Thoracic aorta (tissue), 2 donors: ENCODE results near the gene CDHR4. TPM values are rescaled to one million over a fixed set of nuclear protein-coding genes. Genes with fewer than 3 reads are reported as not detected.

Experiments
- ATAC-seq: fragments of 150-250 bp; one replicate; pipeline ENCODE4 v1.8.0; 2017; ENCODE audit warnings: low read depth; ENCODE audit not compliant: insufficient number of reproducible peaks, low FRiP score
- DNase-seq: peaks from one replicate; pipeline ENCODE4 v3.0.0-alpha.2; 2020; ENCODE audit warnings: low spot score
- H3K27ac ChIP-seq, 2 donors: fragments of 200-600 bp; sonication (generic); 1 replicate in 1 of 2; 2 replicates in 1 of 2; pipeline ENCODE4 v1.5.1; 2016; ENCODE audit warnings: mild to moderate bottlenecking in 2 of 2, moderate library complexity in 2 of 2
- H3K27me3 ChIP-seq: fragments of 200-600 bp; sonication (generic); replicated peaks from 2 replicates; pipeline ENCODE4 v1.6.0; 2016; ENCODE audit warnings: mild to moderate bottlenecking; ENCODE audit not compliant: insufficient read depth
- H3K36me3 ChIP-seq: fragments of 200-600 bp; sonication (generic); one replicate; pipeline ENCODE4 v1.5.1; 2016
- H3K4me1 ChIP-seq, 2 donors: fragments of 200-600 bp; sonication (generic); 1 replicate in 1 of 2; 2 replicates in 1 of 2; pipeline versions ENCODE4 v1.5.1 to v1.6.0; 2016; ENCODE audit warnings: low read depth in 2 of 2, mild to moderate bottlenecking in 1 of 2; ENCODE audit not compliant: control insufficient read depth in 1 of 2
- H3K4me3 ChIP-seq: fragments of 200-600 bp; sonication (generic); 2 replicates; pipeline ENCODE4 v1.5.1; 2016; ENCODE audit warnings: mild to moderate bottlenecking
- H3K9me3 ChIP-seq: fragments of 200-600 bp; sonication (generic); 2 replicates; pipeline ENCODE4 v1.5.1; 2016
- total RNA-seq, 2 donors: library from RNA; depleted of rRNA; stranded (reverse); fragments of >200 nt; gene quantifications; one replicate each; pipeline versions ENCODE4 v1.1.0 to v1.2.3, GENCODE V29; 2016
- TF ChIP-seq, protein P1 (sequence below): fragments of 200-600 bp; sonication (generic); IDR thresholded peaks from one replicate; pipeline ENCODE4 v1.5.1; 2019; ENCODE audit warnings: antibody characterized with exemption

The CDHR4 gene
- total RNA-seq, 2 donors from 2014 or later: 0.68 TPM; not detected in 1

GRCh38 chr3:49791571-49791970 lies 8.1 kb downstream of the CDHR4 start:
- Histone ChIP-seq H3K27me3 (no peaks in the 10 kb centered on the region), H3K4me1 (peaks cover 5 to 8% of the 10 kb centered on the region in 2 donors), H3K36me3 (no peaks in the 10 kb centered on the region), H3K4me3 (no peak overlapping the region), H3K9me3 (no peaks in the 10 kb centered on the region), H3K27ac (no peak overlapping the region)
- TF ChIP-seq, protein P1, sequence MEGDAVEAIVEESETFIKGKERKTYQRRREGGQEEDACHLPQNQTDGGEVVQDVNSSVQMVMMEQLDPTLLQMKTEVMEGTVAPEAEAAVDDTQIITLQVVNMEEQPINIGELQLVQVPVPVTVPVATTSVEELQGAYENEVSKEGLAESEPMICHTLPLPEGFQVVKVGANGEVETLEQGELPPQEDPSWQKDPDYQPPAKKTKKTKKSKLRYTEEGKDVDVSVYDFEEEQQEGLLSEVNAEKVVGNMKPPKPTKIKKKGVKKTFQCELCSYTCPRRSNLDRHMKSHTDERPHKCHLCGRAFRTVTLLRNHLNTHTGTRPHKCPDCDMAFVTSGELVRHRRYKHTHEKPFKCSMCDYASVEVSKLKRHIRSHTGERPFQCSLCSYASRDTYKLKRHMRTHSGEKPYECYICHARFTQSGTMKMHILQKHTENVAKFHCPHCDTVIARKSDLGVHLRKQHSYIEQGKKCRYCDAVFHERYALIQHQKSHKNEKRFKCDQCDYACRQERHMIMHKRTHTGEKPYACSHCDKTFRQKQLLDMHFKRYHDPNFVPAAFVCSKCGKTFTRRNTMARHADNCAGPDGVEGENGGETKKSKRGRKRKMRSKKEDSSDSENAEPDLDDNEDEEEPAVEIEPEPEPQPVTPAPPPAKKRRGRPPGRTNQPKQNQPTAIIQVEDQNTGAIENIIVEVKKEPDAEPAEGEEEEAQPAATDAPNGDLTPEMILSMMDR: no peak
- no peak for DNase-seq
- ATAC-seq: no peak

- Histone ChIP-seq H3K9me3 (no peaks in the 10 kb centered on the region), H3K4me1 (peaks cover 5 to 8% of the 10 kb centered on the region in 2 donors), H3K27me3 (no peaks in the 10 kb centered on the region), H3K36me3 (no peaks in the 10 kb centered on the region), H3K27ac (no peak overlapping the region), H3K4me3 (no peak overlapping the region)
- DNase-seq: no peak
- TF ChIP-seq, protein P1: no peak
- no peak for ATAC-seq
Observed at GRCh38 chr3:49790626-49791411, 8.9 kb downstream of the CDHR4 start.

DNA sequence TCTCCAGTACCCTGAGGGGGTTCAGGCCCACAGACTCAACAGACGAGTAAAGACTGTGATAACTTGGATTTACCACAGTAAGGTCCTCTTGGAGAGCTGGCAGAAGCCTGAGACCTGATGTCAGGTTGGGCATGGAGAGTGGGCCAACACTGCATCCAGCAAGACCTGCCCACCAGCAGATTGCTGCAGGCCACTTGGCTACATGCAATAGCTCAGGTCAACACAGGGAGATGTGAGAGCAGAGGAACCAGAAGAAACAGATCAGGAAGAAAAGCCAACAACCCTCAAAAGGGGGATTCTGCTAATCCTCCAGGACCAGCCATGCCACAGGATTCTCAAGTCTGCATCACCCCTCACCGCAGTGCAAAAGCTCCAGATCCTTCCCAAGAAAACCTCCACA lies 11.6 kb downstream of the CDHR4 start:
- no peaks in the 10 kb centered on the region for H3K36me3 ChIP-seq
- ATAC-seq (no peak), DNase-seq (no peak)
- H3K9me3 ChIP-seq: no peaks in the 10 kb centered on the region
- H3K27me3 ChIP-seq: no peaks in the 10 kb centered on the region
- TF ChIP-seq, protein P1: no peak
- H3K4me3 ChIP-seq: no peak overlapping the region
- peaks cover 20 to 23% of the 10 kb centered on the region in 2 donors for H3K4me1 ChIP-seq
- no peak overlapping the region for H3K27ac ChIP-seq

DNA sequence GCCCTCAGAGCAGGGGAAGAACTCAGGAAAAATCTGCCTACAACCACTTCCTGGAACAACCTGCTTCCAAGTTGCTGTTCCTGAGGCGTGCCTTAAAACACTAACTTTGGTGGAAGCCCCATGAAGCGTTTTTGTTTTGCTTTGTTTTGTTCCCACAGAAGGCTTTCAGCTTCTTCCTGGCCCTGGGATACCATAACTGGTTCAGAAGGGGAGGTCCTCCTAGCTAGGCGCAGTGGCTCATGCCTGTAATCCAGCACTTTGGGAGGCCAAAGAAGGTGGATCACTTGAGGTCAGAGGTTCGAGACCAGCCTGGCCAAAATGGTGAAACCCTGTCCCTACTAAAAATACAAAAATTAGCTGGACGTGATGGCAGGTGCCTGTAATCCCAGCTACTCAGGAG lies 12.1 kb downstream of the CDHR4 start:
- DNase-seq (no peak), ATAC-seq (no peak)
- Histone ChIP-seq H3K4me1 (peaks cover 20 to 28% of the 10 kb centered on the region in 2 donors), H3K36me3 (no peaks in the 10 kb centered on the region), H3K9me3 (no peaks in the 10 kb centered on the region), H3K27me3 (no peaks in the 10 kb centered on the region), H3K27ac (peak overlapping the region; percentile 86 to 88), H3K4me3 (no peak overlapping the region)
- TF ChIP-seq, protein P1: no peak

DNA sequence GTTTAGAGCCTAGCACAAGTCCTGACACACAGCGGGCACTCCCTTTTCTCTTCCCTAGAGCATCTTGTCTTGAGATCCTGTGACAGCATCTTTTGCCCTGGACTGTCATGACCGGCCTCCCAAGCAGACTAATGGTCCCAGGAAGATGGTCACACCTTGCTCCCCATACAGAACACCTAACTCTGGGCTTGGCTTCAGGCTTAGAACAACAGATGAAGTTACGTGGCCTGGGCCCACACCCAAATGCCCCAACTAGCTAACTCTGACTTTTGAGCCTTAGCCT lies 12.6 kb downstream of the CDHR4 start:
- Histone ChIP-seq H3K4me1 (peaks cover 20 to 29% of the 10 kb centered on the region in 2 donors), H3K4me3 (peak overlapping the region; percentile 93), H3K27ac (peak overlapping the region; percentile 86 to 88), H3K27me3 (no peaks in the 10 kb centered on the region), H3K36me3 (no peaks in the 10 kb centered on the region), H3K9me3 (no peaks in the 10 kb centered on the region)
- ATAC-seq (no peak), DNase-seq (no peak)
- TF ChIP-seq, protein P1: no peak
